ENCODE results near the gene GRID1. TPM values are rescaled to one million over a fixed set of nuclear protein-coding genes. Genes with fewer than 3 reads are reported as not detected.

GRID1 gene
- total RNA-seq, 1 experiment from 2014 or later, result 5.6 TPM

DNA sequence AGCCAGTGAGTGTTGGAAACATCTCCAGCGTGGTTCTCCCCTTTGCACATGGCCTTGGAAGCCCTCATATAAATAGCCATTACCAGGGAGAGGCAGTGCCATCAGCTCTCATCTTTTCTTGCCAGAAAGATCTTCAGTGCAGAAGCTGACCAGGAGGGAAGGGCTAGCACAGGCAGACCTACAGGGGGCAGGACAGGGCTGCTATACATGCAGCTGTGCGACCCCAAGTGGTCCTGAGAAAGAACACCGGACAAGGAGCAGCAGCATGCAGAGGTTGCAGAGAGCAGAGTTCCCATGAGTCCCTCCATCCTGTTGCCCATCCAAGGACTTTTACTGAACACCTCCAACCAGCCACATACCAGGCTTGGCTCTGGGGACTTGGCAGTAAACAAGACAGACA is 17.1 kb downstream of the GRID1 start:
- H3K9ac ChIP-seq (ENCODE audit: low read length), result no peak overlapping the region
- H2AFZ ChIP-seq (ENCODE audit: low read depth, low read length, poor library complexity, severe bottlenecking), result no peak overlapping the region
- ChIA-PET POLR2A (no interaction called here), RAD21 (ENCODE audit: low non-redundant PET in 1 of 2, low total read pairs in 2 of 2, uncharacterized antibody in 2 of 2, unreplicated experiment in 2 of 2) (no interaction called here), CTCF (interaction anchor here (1.0 to 1.3 kb wide), 3 partner anchors 10 to 354 kb away, joined by 3 to 4 read pairs (median 4); no protein-coding TSS in a partner anchor)
- no peak overlapping the region for H3K4me2 ChIP-seq (ENCODE audit: low read length)
- BruUV-seq (replicated peaks), result no TSS peak
- no peak overlapping the region for H3K4me3 ChIP-seq (replicated peaks in 1 of 2; ENCODE audit: low read depth in 1 of 2, low read length in 2 of 2)
- no peaks in the 10 kb centered on the region for H3K9me3 ChIP-seq (ENCODE audit: control insufficient read depth in 1 of 2, insufficient read depth in 1 of 2, low read depth in 1 of 2, low read length in 2 of 2)
- ATAC-seq, result peak; percentile 75
- H3K4me1 ChIP-seq (ENCODE audit: control insufficient read depth in 1 of 2, insufficient read depth in 2 of 2, low read length in 2 of 2), result peaks cover 28 to 37% of the 10 kb centered on the region in 2 experiments
- intact Hi-C loops (cut with micrococcal nuclease), result no loop called here
- no peaks in the 10 kb centered on the region for H4K20me1 ChIP-seq (ENCODE audit: insufficient read depth)
- peak; percentile 67 for TF ChIP-seq RAD21 (IDR thresholded peaks at IDR 0.05; ENCODE audit: low read depth)
- TF ChIP-seq SIN3A (IDR thresholded peaks at IDR 0.05; ENCODE audit: low read depth), result no peak
- TF ChIP-seq, protein P1, sequence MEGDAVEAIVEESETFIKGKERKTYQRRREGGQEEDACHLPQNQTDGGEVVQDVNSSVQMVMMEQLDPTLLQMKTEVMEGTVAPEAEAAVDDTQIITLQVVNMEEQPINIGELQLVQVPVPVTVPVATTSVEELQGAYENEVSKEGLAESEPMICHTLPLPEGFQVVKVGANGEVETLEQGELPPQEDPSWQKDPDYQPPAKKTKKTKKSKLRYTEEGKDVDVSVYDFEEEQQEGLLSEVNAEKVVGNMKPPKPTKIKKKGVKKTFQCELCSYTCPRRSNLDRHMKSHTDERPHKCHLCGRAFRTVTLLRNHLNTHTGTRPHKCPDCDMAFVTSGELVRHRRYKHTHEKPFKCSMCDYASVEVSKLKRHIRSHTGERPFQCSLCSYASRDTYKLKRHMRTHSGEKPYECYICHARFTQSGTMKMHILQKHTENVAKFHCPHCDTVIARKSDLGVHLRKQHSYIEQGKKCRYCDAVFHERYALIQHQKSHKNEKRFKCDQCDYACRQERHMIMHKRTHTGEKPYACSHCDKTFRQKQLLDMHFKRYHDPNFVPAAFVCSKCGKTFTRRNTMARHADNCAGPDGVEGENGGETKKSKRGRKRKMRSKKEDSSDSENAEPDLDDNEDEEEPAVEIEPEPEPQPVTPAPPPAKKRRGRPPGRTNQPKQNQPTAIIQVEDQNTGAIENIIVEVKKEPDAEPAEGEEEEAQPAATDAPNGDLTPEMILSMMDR (IDR thresholded peaks at IDR 0.05 in 2 of 3, conservative IDR thresholded peaks at IDR 0.05 in 1 of 3; ENCODE audit: borderline replicate concordance in 1 of 3, insufficient read depth in 1 of 3, low read depth in 2 of 3, low read length in 2 of 3), result peak; percentile 82 to 99 (median 96)
- no peak for TF ChIP-seq SP1 (IDR thresholded peaks at IDR 0.05; ENCODE audit: low read depth)
- peak; percentile 28 for DNase-seq (ENCODE audit: low read depth, low spot score)
- no peaks in the 10 kb centered on the region for H3K79me2 ChIP-seq (ENCODE audit: insufficient read depth, low read length)
- H3K9me2 ChIP-seq (ENCODE audit: insufficient read depth), result no peaks in the 10 kb centered on the region
- H3K36me3 ChIP-seq (ENCODE audit: control insufficient read depth in 1 of 2, insufficient read depth in 2 of 2, low read length in 2 of 2), result no peaks in the 10 kb centered on the region
- no peak overlapping the region for H3K27ac ChIP-seq (ENCODE audit: low read depth, low read length)
- no peaks in the 10 kb centered on the region for H3K27me3 ChIP-seq (ENCODE audit: insufficient read depth, low read length)

DNA sequence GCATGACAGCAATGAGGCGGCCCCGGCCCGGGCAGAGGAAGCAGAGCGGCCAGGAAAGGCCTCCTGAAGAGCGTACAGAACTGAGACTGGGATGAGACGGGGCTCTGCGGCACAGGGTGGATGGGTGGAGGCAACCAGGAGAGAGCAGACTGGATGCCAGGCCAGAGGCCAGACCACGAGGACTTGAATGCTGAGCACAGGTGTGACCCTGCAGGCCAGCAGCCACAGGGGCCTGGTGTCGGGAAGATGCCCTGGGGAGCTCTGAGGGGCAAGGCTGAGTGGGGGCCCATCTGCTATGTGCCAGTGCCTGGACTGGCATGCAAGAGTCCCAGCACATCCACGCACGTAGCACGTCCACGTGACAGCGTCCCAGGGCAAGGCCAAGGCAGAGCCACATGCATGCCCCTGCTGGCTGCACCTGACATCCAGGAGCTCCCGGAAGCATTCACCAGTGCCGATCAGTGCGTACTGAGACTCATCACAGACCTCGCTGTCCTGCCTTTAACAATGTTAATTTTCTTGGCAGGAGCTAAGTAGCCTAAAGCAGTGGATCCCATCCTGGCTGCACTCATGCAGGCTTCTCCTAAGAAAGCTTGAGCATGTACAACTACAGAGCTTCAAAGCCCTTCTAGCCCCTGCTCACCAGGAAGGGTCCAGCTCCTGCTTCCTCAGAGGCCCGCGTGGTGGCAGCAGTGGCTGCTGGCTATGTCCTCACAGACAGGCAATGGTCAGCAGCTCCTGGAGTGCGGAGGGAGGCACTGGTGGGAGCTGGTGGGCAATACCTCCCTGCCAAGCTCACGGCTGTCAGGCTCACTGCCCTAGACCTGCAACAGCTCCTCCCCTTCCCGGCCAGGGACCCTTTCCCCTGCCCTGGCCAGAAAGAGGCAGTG is 18.0 kb downstream of the GRID1 start:
- no peak overlapping the region for H3K27ac ChIP-seq (ENCODE audit: low read depth, low read length)
- RAD21 ChIA-PET (ENCODE audit: low non-redundant PET in 1 of 2, low total read pairs in 2 of 2, uncharacterized antibody in 2 of 2, unreplicated experiment in 2 of 2), result no interaction called here
- ATAC-seq, result no peak
- intact Hi-C loops (cut with micrococcal nuclease), result no loop called here
- no peak overlapping the region for H3K4me3 ChIP-seq (replicated peaks in 1 of 2; ENCODE audit: low read depth in 1 of 2, low read length in 2 of 2)
- H2AFZ ChIP-seq (ENCODE audit: low read depth, low read length, poor library complexity, severe bottlenecking), result no peak overlapping the region
- H3K27me3 ChIP-seq (ENCODE audit: insufficient read depth, low read length), result no peaks in the 10 kb centered on the region
- H3K79me2 ChIP-seq (ENCODE audit: insufficient read depth, low read length), result no peaks in the 10 kb centered on the region
- no peaks in the 10 kb centered on the region for H3K9me3 ChIP-seq (ENCODE audit: control insufficient read depth in 1 of 2, insufficient read depth in 1 of 2, low read depth in 1 of 2, low read length in 2 of 2)
- CTCF ChIA-PET, result interaction anchor here (1.0 to 1.3 kb wide), 3 partner anchors 9 to 353 kb away, joined by 3 to 4 read pairs (median 4); no protein-coding TSS in a partner anchor
- POLR2A ChIA-PET, result no interaction called here
- BruUV-seq (replicated peaks), result no TSS peak
- H3K9ac ChIP-seq (ENCODE audit: low read length), result no peak overlapping the region
- peaks cover 28 to 42% of the 10 kb centered on the region in 2 experiments for H3K4me1 ChIP-seq (ENCODE audit: control insufficient read depth in 1 of 2, insufficient read depth in 2 of 2, low read length in 2 of 2)
- no peaks in the 10 kb centered on the region for H4K20me1 ChIP-seq (ENCODE audit: insufficient read depth)
- H3K36me3 ChIP-seq (ENCODE audit: control insufficient read depth in 1 of 2, insufficient read depth in 2 of 2, low read length in 2 of 2), result no peaks in the 10 kb centered on the region
- H3K4me2 ChIP-seq (ENCODE audit: low read length), result no peak overlapping the region
- no peak for DNase-seq (ENCODE audit: low read depth, low spot score)
- H3K9me2 ChIP-seq (ENCODE audit: insufficient read depth), result no peaks in the 10 kb centered on the region
- TF ChIP-seq, protein P1 (IDR thresholded peaks at IDR 0.05 in 2 of 3, conservative IDR thresholded peaks at IDR 0.05 in 1 of 3; ENCODE audit: borderline replicate concordance in 1 of 3, insufficient read depth in 1 of 3, low read depth in 2 of 3, low read length in 2 of 3), result no peak
- TF ChIP-seq, protein P2, sequence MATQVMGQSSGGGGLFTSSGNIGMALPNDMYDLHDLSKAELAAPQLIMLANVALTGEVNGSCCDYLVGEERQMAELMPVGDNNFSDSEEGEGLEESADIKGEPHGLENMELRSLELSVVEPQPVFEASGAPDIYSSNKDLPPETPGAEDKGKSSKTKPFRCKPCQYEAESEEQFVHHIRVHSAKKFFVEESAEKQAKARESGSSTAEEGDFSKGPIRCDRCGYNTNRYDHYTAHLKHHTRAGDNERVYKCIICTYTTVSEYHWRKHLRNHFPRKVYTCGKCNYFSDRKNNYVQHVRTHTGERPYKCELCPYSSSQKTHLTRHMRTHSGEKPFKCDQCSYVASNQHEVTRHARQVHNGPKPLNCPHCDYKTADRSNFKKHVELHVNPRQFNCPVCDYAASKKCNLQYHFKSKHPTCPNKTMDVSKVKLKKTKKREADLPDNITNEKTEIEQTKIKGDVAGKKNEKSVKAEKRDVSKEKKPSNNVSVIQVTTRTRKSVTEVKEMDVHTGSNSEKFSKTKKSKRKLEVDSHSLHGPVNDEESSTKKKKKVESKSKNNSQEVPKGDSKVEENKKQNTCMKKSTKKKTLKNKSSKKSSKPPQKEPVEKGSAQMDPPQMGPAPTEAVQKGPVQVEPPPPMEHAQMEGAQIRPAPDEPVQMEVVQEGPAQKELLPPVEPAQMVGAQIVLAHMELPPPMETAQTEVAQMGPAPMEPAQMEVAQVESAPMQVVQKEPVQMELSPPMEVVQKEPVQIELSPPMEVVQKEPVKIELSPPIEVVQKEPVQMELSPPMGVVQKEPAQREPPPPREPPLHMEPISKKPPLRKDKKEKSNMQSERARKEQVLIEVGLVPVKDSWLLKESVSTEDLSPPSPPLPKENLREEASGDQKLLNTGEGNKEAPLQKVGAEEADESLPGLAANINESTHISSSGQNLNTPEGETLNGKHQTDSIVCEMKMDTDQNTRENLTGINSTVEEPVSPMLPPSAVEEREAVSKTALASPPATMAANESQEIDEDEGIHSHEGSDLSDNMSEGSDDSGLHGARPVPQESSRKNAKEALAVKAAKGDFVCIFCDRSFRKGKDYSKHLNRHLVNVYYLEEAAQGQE (IDR thresholded peaks at IDR 0.05; ENCODE audit: low read depth), result no peak
- no peak for TF ChIP-seq CBX3 (IDR thresholded peaks at IDR 0.05; ENCODE audit: low read depth)
- no peak for TF ChIP-seq EZH2 (IDR thresholded peaks at IDR 0.05)
- TF ChIP-seq EZH2phosphoT487 (IDR thresholded peaks at IDR 0.05; ENCODE audit: borderline replicate concordance), result no peak
- TF ChIP-seq FOSL1 (IDR thresholded peaks at IDR 0.05; ENCODE audit: low read depth), result no peak

Data from HCT116 (cell line).